WTC11 (cell line): ENCODE measurements around the gene TAPT1.

ENCODE experiments used
- CTCF ChIP-seq: fragments of 200-600 bp; IDR thresholded peaks from 2 replicates; pipeline ENCODE4 v1.8.0; 2022; ENCODE audit warnings: antibody characterized with exemption
- E2F1 ChIP-seq: sonication (generic); formaldehyde crosslinking; IDR thresholded peaks from 2 replicates; pipeline ENCODE4 v1.8.0; 2022; ENCODE audit warnings: mild to moderate bottlenecking, missing genetic modification reagents
- KAT7 ChIP-seq: sonication (generic); formaldehyde crosslinking; IDR thresholded peaks from 2 replicates; pipeline ENCODE4 v1.8.1; 2023; ENCODE audit warnings: missing genetic modification reagents, mild to moderate bottlenecking, borderline replicate concordance
- NFYB ChIP-seq: sonication (generic); formaldehyde crosslinking; conservative IDR thresholded peaks from 2 replicates; pipeline ENCODE4 v1.8.0; 2022; ENCODE audit warnings: low read depth, missing genetic modification reagents

- no peak for TF ChIP-seq E2F1 (CRISPR knock-in tag)
- TF ChIP-seq CTCF = no peak
- TF ChIP-seq KAT7 (CRISPR knock-in tag) = no peak
- TF ChIP-seq NFYB (CRISPR knock-in tag) = no peak
These were observed 108.2 kb downstream of the TAPT1 start for GRCh38 chr4:16118090-16118489.
